ENCODE data around the gene REEP5.
"Not testable (repeated sequence)": the region's sequence is repeated elsewhere in the genome, so short reads cannot be mapped to it uniquely, and the experiment has no call there.

REEP5 gene

GRCh38 chr5:112921833-112922817, at the start of gene REEP5:
Gene REEP5 (minus strand): TSS chr5:112922227. CDS start chr5:112922190, 37 bp downstream.
- peak; percentile 85 for DNase-seq

- DNase-seq: no peak
Measured at GRCh38 chr5:112971276-112971675, 49.2 kb upstream of the REEP5 start.

GRCh38 chr5:112968411-112969106, 46.5 kb upstream of the REEP5 start:
- DNase-seq: no peak

GRCh38 chr5:112967520-112968083, 45.6 kb upstream of the REEP5 start:
- no peak for DNase-seq

- DNase-seq: no peak
Measured at GRCh38 chr5:112965733-112966306, 43.8 kb upstream of the REEP5 start.

- not testable (repeated sequence) for DNase-seq
Measured at GRCh38 chr5:112963374-112963733, 41.3 kb upstream of the REEP5 start.

- no peak for DNase-seq
Measured at GRCh38 chr5:112960863-112961504, 39.0 kb upstream of the REEP5 start.

- DNase-seq: no peak
Measured at GRCh38 chr5:112960315-112960714, 38.3 kb upstream of the REEP5 start.

GRCh38 chr5:112959872-112960271, 37.8 kb upstream of the REEP5 start:
- not testable (repeated sequence) for DNase-seq

GRCh38 chr5:112958093-112959088, 36.4 kb upstream of the REEP5 start:
- peak; percentile 13 for DNase-seq

GRCh38 chr5:112957036-112957808, 35.2 kb upstream of the REEP5 start:
- DNase-seq: no peak

GRCh38 chr5:112956606-112957005, 34.6 kb upstream of the REEP5 start:
- no peak for DNase-seq

- DNase-seq: no peak
Measured at GRCh38 chr5:112951124-112951702, 29.2 kb upstream of the REEP5 start.

GRCh38 chr5:112948458-112948857, 26.4 kb upstream of the REEP5 start:
- DNase-seq: no peak

GRCh38 chr5:112940670-112941069, 18.6 kb upstream of the REEP5 start:
- DNase-seq: no peak

- DNase-seq: no peak
Measured at GRCh38 chr5:112938286-112938685, 16.3 kb upstream of the REEP5 start.

GRCh38 chr5:112935675-112936074, 13.6 kb upstream of the REEP5 start:
- DNase-seq: no peak

GRCh38 chr5:112934366-112934663, 12.3 kb upstream of the REEP5 start:
- no peak for DNase-seq

- no peak for DNase-seq
Measured at GRCh38 chr5:112933651-112934365, 11.8 kb upstream of the REEP5 start.

GRCh38 chr5:112933105-112933504, 11.1 kb upstream of the REEP5 start:
- DNase-seq: no peak

All from stimulated activated CD4-positive, alpha-beta T cell treated with anti-CD3 and anti-CD28 coated beads, Interleukin-4, amount 100 ng/mL, for 1 hour (primary cell).